Activated CD8-positive, alpha-beta memory T cell treated with anti-CD3 and anti-CD28 coated beads for 24 hours (primary cell): ENCODE measurements around the gene RYR2.

ENCODE experiments used
- DNase-seq: peaks from one replicate; pipeline ENCODE4 v3.0.0-alpha.2; 2020

The RYR2 gene

DNA sequence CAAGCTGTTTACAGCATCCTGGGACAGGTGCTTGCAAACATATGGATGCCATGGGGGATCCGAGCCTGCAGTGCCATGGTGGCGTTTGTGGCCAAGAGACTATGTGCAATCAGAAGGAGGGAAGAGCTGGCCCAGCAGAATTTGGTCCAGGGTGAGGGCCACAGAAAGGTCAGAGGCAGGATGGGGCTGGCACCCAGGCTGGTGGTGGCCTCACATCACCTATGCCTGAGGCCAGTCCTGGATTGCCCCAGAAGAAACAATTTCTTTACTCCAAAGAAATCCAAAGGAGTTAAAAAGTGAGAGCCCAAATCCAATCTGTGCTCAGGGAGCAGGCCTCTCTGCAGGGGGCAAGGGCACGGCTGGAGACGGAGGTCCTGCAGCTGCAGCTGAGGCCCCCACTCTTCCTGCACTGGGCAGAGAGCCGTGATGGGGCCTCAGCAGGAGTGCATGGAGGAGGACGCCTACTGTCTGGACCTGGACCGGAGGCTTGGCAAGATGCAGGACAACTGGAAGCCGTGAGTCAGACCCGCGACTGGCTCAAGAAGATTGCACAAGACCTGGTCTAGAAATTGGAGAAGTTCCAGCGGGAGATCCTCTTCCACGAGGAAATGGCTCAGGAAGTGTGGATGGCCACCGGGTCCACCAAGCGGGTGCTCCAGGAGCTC, 163.5 kb downstream of the RYR2 start:
- no peak for DNase-seq

GRCh38 chr1:237206065-237206414, 164.1 kb downstream of the RYR2 start:
- no peak for DNase-seq

DNA sequence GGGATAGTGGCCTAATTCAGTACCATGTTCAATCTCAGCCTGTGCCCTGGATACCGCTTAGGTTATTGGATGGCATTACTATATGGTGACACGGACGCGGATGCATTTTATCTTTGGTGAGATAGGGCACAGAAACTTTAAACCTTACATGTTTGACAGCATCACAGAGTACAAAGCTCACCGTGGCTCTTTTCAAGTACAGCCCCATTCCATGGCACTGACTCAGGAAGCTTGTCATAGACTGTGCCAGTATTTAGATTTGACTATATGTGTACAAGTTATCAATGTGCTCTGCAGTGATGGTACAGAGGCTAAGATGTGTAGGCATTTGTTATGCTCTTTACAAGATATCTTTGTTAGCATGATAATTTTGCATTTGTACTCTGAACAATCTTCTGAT, 169.0 kb downstream of the RYR2 start:
- DNase-seq = no peak

DNA sequence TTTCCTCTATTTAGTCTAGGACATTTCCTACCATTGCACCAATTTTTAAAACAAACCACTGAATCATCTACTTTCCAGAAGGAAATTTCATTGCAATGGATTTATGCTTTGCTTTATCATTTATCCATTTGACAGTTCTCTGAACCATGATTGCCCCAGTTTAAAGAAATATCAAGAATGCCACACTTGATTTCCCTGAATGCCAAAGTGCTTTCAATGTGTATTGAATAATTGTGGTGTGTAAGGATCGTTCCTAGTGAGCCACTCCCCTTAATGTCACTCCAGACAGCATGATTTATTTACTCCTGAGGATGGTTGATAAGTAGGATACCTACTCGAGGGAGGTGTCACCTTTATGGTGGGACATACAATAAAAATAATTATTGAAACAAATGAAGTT, 169.6 kb downstream of the RYR2 start:
- no peak for DNase-seq

DNA sequence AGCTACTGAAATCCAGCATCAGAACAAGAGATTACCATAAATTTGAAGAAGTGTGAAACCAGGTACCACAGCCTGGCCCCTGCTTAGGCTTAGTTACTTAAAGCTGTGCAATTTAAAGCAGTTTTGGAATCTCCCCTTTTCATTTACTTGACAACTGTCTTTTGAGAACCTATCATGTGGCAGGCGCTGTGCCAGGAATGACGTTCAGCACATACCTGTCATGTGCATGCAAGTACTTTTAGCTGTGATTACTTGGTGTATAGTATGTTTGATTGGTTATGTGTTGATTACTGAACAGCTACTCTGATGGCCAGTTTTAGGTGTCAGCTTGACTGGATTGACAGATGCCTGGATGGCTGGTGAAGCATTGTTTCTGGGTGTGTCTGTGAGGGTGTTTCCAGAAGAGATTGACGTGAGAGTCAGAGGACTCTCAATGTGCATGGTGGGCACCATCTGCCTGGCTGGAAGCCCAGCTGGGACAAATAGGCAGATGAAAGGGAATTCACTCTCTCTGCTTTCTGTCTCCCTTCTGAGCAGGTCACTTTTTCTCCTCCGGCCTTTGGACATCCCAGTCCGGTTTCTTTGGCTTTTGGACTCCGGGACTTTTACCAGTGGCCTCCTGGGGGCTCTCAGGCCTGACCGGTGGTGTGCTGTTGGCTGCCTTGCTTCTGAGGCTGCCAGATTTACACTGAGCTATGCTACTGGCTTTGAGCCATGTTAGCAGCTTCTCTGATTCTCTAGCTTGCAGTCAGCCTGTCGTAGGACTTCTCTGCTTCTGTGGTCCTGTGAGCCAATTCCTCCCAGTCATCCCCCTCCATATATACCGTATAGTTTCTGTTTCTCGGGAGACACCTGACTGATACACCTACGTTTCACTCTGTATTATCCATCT, 178.0 kb downstream of the RYR2 start:
- DNase-seq = no peak

- no peak for DNase-seq
Measured at GRCh38 chr1:237223419-237223818, 181.4 kb downstream of the RYR2 start.

GRCh38 chr1:237226177-237226944, 184.4 kb downstream of the RYR2 start:
- no peak for DNase-seq

DNA sequence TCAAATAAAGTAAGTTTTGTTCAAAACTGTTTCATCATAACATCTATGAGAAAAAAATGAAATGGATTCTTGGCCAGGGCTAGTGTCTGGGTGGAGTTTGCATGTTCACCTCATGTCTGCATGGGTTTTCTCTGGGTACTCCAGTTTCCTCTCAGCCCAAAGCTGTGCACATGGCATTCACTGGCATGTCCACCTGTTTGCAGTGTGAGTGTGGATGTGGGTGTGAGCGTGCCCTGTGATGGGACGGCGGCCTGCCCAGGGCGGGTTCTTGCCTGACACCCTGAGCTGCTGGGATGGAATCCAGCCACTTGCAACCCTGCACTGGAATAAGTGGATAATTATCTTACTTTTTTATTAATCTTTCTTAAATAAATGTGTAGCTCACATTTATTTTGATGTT, 185.5 kb downstream of the RYR2 start:
- DNase-seq = no peak

DNA sequence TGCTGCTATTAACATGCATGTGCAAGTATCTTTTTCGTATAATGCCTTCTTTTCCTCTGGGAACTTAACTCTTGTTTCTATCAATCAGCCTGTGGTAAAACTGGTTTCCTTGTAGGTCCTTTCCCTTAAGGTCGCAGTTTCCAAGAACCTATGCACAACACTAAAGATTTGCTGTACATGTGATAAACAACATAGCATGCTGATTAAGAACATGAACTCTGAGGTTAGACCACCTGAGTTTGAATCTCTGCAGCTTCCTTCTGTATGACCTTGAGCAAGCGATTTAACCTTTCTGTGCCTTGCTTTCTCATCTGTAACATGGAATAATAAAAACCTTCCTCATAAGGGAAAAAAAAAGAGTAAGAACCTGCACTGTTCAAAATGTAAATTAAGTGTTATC, 186.4 kb downstream of the RYR2 start:
- DNase-seq = no peak

DNA sequence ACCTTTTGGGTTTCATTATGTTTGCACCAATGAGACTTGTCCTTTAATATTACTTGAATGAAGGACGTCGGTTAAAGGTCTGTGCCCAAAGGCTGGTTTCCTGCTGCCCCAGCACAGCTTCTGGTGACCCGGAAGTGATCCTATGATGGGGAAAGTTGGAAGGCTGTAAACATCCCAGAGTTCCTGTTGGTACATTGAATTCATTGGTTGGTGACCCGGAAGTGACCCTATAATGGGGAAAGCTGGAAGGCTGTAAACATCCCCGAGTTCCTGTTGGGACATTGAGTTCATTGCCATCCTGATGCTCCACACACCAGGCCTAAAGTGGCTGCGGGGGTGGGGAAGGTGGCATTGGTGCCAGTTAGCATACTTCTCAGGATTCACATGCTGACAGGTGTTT, 187.3 kb downstream of the RYR2 start:
- no peak for DNase-seq

DNA sequence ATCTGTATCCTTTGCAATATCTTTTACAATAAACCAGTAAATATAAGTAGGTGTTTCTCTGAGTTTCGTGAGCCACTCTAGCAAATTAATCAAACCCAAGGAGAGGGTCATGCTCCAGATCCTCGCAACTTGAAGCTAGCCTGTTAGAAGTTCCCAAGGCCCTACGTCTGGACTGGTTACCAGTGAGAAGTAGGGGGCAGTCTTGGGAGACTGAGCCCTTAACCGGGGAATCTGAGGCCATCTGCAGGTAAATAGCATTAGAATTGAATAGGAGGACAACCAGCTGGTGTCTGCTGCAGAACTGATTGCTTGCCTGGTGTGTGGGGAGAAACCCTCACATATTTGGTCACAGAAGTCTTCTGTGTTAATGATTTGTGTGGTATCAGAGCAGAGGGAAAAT, 190.5 kb downstream of the RYR2 start:
- no peak for DNase-seq

DNA sequence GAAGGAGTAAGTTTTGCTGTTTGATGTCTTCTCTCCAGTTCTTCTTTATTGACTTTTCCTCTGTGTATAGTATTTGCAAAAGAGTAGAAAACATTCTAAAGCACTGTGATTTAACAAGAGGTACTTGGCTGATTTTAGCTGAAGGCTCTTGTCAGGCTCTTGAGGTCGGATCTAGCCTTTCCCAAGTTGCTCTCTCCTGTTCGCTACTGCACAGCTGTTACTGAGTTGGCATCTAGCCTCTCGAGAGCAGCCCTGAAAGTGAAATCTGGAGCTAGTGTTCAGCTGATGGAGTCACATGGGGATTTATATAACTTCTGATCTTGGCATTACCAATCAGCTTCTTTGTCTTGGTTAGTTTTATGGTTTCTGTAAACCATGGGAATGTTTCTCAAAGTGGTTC, 193.1 kb downstream of the RYR2 start:
- no peak for DNase-seq

- DNase-seq = no peak
Measured at GRCh38 chr1:237237721-237238120, 195.7 kb downstream of the RYR2 start.

GRCh38 chr1:237239248-237239647, 197.3 kb downstream of the RYR2 start:
- DNase-seq = no peak

- no peak for DNase-seq
Measured at GRCh38 chr1:237241038-237241437, 199.1 kb downstream of the RYR2 start.

DNA sequence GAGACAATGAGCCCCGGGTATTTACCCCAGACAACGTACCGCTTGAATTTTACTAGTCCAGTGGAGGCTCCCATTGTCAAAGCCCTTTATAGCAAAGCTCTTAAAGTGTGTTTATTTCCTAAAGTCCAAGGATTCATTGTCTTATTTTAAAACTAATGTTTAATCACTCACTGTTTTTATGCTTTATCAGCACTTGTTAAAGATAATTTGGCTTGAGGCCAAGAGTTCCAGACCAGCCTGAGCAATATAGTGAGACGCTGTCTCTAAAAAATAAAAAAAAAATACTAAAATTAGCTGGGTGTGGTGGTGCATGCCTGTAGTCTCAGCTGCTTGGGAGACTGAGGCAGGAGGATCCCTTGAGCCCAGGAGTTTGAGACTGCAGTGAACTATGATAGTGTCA, 202.8 kb downstream of the RYR2 start:
- DNase-seq = no peak

DNA sequence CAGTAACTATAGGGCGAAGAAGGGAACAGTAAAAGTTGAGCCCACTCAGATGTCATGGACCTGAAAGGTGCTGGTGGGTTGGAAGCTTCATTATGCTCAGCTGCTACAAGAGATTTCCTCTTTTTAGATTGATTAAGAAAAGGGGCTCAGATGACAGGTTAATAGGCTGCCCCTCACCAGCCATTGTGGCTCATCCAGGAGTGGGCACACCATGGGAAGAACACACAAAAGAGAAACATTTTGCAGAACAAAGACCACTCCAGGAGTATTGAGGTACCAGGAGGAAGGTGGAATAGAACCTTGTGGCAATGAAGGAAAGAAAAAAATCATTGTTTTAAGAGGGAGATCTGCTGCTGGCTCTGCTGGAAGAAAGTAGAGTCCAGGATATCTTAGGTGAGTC, 205.5 kb downstream of the RYR2 start:
- no peak for DNase-seq

- no peak for DNase-seq
Measured at GRCh38 chr1:237249120-237249519, 207.1 kb downstream of the RYR2 start.

GRCh38 chr1:237250055-237250454, 208.1 kb downstream of the RYR2 start:
- no peak for DNase-seq

DNA sequence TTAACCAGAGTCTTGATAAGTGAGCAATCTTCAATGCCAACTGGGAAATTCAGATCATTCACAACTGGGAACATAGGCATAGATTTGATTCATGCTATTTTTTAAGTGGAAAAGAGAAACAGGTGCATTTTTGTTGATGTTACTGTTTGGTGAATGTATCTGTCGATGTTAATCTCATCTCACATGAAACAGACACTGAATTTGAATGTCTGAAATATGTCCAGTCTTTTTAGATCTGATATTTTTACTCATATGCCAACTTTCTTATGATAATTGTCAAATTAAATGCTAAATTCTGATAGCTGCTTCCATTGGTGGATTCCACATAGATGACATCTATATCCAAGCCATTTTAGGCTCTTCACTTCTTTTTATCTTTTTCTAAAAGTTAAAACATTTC, 213.1 kb downstream of the RYR2 start:
- no peak for DNase-seq

DNA sequence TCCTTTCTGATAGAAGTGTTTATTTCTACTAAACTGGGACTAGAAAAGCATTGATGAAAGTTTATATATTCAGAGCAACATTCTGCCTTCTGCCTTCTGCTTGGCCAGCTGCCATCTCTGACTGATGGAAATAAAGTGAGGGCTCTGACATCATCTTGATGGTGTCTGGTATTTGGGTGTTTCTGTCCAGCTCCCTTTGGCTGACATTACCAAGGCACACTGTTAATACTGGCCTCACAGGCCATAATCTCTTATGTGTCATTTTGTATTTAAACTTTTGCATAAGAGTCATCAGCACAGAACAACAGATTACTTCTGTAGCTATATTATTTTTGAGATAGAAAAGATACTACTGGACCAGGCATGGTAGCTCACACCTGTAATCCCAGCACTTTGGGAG, 216.9 kb downstream of the RYR2 start:
- no peak for DNase-seq

GRCh38 chr1:237261198-237261597, 219.2 kb downstream of the RYR2 start:
- no peak for DNase-seq

- DNase-seq = no peak
Measured at GRCh38 chr1:237267743-237268142, 225.8 kb downstream of the RYR2 start.

DNA sequence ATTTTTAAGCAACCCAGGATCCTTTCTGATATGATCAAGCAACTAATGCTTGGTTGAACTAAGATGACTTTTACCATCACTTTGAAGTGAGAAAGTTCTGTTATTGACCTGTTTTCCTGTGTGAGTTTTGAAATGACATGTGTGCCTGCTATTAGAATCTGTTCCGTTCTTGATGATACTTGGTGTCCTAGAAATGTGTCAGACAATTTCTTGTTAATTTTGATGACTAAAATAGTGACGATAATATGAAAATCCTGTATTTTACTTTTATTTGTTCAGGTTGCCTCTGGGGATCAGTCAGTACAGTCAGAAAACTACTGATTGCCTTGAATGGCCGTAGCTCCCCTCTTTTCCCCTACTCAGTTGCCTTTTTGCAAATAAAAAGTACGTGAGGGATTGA, 228.0 kb downstream of the RYR2 start:
- DNase-seq = no peak
